Bone marrow (tissue), 2 donors: ENCODE data around the gene CFAP52.
A peak's percentile ranks its signal among the peaks of the same experiment; 100 is the strongest.
"Not testable (repeated sequence)": the region's sequence is repeated elsewhere in the genome, so short reads cannot be mapped to it uniquely, and the experiment has no call there.

Source experiments
- DNase-seq, 2 donors: peaks; one replicate each; lab custom pipeline; 2025; lab: John Stamatoyannopoulos, UW

Gene CFAP52

GRCh38 chr17:9576521-9577372, at the start of gene CFAP52:
TSS of gene CFAP52 (plus strand) at chr17:9576642. CDS start at chr17:9576696, 54 bp downstream.
- DNase-seq: peak; percentile 10 to 46

GRCh38 chr17:9527788-9528187, 48.7 kb upstream of the CFAP52 start:
- DNase-seq: no peak

GRCh38 chr17:9529033-9529700, 47.3 kb upstream of the CFAP52 start:
- peak in 1 of 2 donors; percentile 4 for DNase-seq

- no peak for DNase-seq
These were observed 45.4 kb upstream of the CFAP52 start for GRCh38 chr17:9531034-9531433.

GRCh38 chr17:9532715-9533114, 43.7 kb upstream of the CFAP52 start:
- no peak for DNase-seq

- no peak for DNase-seq
These were observed 43.0 kb upstream of the CFAP52 start for GRCh38 chr17:9533441-9533840.

GRCh38 chr17:9536061-9536460, 40.4 kb upstream of the CFAP52 start:
- no peak for DNase-seq

- no peak for DNase-seq
These were observed 39.2 kb upstream of the CFAP52 start for GRCh38 chr17:9537177-9537776.

- no peak for DNase-seq
These were observed 37.8 kb upstream of the CFAP52 start for GRCh38 chr17:9538626-9539025.

- DNase-seq: no peak
These were observed 34.7 kb upstream of the CFAP52 start for GRCh38 chr17:9541718-9542117.

- DNase-seq: no peak
These were observed 32.2 kb upstream of the CFAP52 start for GRCh38 chr17:9544221-9544620.

- DNase-seq: no peak
These were observed 27.2 kb upstream of the CFAP52 start for GRCh38 chr17:9549215-9549614.

GRCh38 chr17:9553181-9553580, 23.3 kb upstream of the CFAP52 start:
- DNase-seq: no peak

GRCh38 chr17:9553596-9553995, 22.8 kb upstream of the CFAP52 start:
- DNase-seq: no peak

GRCh38 chr17:9554715-9555114, 21.7 kb upstream of the CFAP52 start:
- peak in 1 of 2 donors; percentile 20 for DNase-seq

- no peak for DNase-seq
These were observed 19.2 kb upstream of the CFAP52 start for GRCh38 chr17:9557161-9557755.

GRCh38 chr17:9557857-9558256, 18.6 kb upstream of the CFAP52 start:
- DNase-seq: no peak

GRCh38 chr17:9564104-9564503, 12.3 kb upstream of the CFAP52 start:
- no peak for DNase-seq

- DNase-seq: no peak
These were observed 10.4 kb upstream of the CFAP52 start for GRCh38 chr17:9566067-9566466.

- DNase-seq: not testable (repeated sequence)
These were observed 9.7 kb upstream of the CFAP52 start for GRCh38 chr17:9566739-9567138.

- no peak for DNase-seq
These were observed 8.4 kb upstream of the CFAP52 start for GRCh38 chr17:9568004-9568403.

GRCh38 chr17:9568957-9569588, 7.4 kb upstream of the CFAP52 start:
- DNase-seq: no peak
